PFSK-1 (cell line): ENCODE data around the gene PCDH15.

Source experiments
- FOXP2 ChIP-seq: optimal IDR thresholded peaks from 2 replicates; pipeline ENCODE3; 2011; ENCODE audit warnings: borderline replicate concordance, control low read depth, inconsistent platforms; ENCODE audit not compliant: insufficient read depth; ENCODE audit errors: extremely low read length, extremely low read depth
- POLR2AphosphoS5 ChIP-seq: IDR thresholded peaks from 2 replicates; pipeline ENCODE4 v1.6.1; 2012; ENCODE audit warnings: low read depth, mild to moderate bottlenecking, control low read depth, low read length, moderate library complexity
- SIN3A ChIP-seq: IDR thresholded peaks from 2 replicates; pipeline ENCODE4 v1.6.1; 2012; ENCODE audit warnings: mild to moderate bottlenecking, low read length, moderate library complexity, borderline replicate concordance; ENCODE audit not compliant: insufficient read depth
- TAF1 ChIP-seq: IDR thresholded peaks from 2 replicates; pipeline ENCODE4 v1.6.1; 2012; ENCODE audit warnings: low read length, control low read depth, borderline replicate concordance; ENCODE audit not compliant: insufficient read depth
- TF ChIP-seq, protein P1 (sequence below), 2 experiments: IDR thresholded peaks; 2 replicates each; pipeline versions ENCODE4 v1.6.1 to v1.8.0; 2011 to 2012; ENCODE audit warnings: low read depth in 2 of 2, low read length in 2 of 2, control low read depth in 1 of 2, inconsistent platforms in 1 of 2, mild to moderate bottlenecking in 1 of 2, moderate library complexity in 1 of 2; ENCODE audit not compliant: insufficient read depth in 1 of 2

PCDH15 gene

DNA sequence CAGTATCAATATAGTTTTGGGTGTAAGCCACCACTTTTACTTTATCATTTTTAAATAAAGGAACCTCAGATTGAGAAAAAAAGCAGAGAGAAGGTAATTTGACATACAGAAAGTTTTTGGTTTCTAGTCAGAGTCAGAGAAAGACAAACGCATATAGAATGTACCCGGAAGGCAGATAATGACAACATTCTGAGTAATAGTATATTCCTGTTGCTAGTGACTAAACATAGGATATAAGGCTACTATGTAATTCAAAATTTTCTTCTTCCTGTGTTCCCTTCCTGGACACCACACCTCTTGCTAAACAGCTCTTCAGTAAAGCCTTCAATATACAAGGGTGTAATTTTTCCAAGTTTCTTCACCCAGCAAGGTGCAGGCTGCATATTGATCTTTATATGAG is 597.6 kb downstream of the PCDH15 start:
- TF ChIP-seq POLR2AphosphoS5 (no peak), TAF1 (no peak), FOXP2 (no peak), SIN3A (no peak)
- TF ChIP-seq, protein P1, sequence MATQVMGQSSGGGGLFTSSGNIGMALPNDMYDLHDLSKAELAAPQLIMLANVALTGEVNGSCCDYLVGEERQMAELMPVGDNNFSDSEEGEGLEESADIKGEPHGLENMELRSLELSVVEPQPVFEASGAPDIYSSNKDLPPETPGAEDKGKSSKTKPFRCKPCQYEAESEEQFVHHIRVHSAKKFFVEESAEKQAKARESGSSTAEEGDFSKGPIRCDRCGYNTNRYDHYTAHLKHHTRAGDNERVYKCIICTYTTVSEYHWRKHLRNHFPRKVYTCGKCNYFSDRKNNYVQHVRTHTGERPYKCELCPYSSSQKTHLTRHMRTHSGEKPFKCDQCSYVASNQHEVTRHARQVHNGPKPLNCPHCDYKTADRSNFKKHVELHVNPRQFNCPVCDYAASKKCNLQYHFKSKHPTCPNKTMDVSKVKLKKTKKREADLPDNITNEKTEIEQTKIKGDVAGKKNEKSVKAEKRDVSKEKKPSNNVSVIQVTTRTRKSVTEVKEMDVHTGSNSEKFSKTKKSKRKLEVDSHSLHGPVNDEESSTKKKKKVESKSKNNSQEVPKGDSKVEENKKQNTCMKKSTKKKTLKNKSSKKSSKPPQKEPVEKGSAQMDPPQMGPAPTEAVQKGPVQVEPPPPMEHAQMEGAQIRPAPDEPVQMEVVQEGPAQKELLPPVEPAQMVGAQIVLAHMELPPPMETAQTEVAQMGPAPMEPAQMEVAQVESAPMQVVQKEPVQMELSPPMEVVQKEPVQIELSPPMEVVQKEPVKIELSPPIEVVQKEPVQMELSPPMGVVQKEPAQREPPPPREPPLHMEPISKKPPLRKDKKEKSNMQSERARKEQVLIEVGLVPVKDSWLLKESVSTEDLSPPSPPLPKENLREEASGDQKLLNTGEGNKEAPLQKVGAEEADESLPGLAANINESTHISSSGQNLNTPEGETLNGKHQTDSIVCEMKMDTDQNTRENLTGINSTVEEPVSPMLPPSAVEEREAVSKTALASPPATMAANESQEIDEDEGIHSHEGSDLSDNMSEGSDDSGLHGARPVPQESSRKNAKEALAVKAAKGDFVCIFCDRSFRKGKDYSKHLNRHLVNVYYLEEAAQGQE (IDR thresholded peaks at IDR 0.05; ENCODE audit: insufficient read depth in 1 of 2, low read depth in 2 of 2, low read length in 2 of 2): no peak

DNA sequence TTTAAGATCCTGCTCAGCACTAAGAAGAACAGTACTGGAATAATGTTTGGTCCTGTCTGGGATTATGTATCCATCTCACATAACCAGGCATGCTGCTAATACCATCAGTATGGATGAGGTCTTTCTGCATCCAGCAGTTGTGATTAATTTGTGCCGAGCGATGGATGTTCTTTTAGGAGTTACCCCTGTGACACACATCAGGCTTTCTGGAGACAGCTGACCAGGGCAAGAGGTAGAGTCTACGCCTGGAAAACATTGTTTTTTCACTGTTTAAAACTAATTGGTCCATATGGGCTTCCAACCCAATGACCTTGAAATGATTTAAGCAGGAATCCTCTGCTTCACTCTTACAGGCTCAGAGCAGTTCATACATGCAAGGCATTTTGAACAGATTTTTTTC is 603.0 kb downstream of the PCDH15 start:
- TF ChIP-seq POLR2AphosphoS5: no peak
- no peak for TF ChIP-seq TAF1
- TF ChIP-seq, protein P1 (IDR thresholded peaks at IDR 0.05; ENCODE audit: insufficient read depth in 1 of 2, low read depth in 2 of 2, low read length in 2 of 2): no peak
- TF ChIP-seq SIN3A: no peak
- TF ChIP-seq FOXP2: no peak

DNA sequence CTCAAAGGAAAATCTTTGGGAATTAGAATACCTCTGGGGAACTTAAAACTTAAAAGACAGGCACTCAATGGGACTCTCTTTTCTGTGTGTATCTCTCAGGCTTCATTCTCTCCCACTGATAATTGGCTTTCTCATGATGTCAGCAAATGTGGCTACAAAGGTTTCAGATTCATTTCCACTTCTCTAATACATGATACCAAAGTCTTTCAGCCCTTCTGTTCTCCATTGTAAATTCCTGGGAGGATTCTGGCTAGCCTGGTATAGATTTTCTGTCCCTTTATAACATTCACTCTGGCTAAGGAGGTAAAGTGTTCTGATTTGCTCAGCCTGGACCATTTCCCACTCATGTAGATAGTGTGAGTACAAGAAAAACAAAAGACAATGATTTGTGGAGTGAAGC is 606.2 kb downstream of the PCDH15 start:
- no peak for TF ChIP-seq POLR2AphosphoS5
- TF ChIP-seq SIN3A: no peak
- TF ChIP-seq, protein P1 (IDR thresholded peaks at IDR 0.05; ENCODE audit: insufficient read depth in 1 of 2, low read depth in 2 of 2, low read length in 2 of 2): no peak
- no peak for TF ChIP-seq TAF1
- no peak for TF ChIP-seq FOXP2

DNA sequence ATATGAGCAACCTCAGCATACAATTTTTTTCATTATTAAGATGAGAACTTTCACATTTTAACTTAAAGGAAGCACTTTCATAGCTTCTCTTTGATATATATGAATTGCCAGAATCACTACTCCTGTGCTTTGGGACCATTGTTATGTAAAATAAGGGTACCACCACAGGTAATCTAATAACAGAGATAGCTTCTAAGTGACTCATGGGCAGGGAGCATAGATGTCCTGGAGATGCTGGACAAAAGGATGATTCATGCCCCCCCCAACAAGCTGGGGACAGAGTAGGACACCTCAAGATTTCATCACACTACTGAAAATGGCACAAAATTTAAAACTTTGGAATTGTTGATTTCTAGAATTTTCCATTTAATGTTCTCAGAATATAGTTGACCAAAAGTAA is 641.1 kb downstream of the PCDH15 start:
- TF ChIP-seq TAF1: no peak
- TF ChIP-seq SIN3A: no peak
- no peak for TF ChIP-seq POLR2AphosphoS5
- TF ChIP-seq FOXP2: no peak
- TF ChIP-seq, protein P1 (IDR thresholded peaks at IDR 0.05; ENCODE audit: insufficient read depth in 1 of 2, low read depth in 2 of 2, low read length in 2 of 2): no peak

DNA sequence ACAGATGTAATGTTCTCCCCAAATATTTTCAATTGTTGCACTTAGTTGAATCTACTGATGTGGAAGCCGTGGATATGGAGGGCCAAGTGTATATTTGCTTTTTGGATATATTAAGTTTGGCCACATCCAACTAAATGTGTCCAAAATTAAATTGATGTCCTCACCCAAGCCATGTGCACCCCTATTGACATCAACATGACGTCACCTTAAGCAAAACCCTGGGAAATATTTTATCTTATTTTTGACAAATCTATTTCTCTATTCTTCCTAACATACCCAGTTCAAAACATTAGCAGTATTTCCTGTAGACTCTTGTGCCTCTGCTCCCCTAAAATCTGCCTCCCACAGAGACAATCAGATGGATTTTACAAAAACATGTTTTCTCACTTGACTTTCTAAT is 652.5 kb downstream of the PCDH15 start:
- TF ChIP-seq SIN3A: no peak
- TF ChIP-seq TAF1: no peak
- TF ChIP-seq, protein P1 (IDR thresholded peaks at IDR 0.05; ENCODE audit: insufficient read depth in 1 of 2, low read depth in 2 of 2, low read length in 2 of 2): no peak
